ENCODE measurements around the gene HK3.
"Not testable (repeated sequence)": the region's sequence is repeated elsewhere in the genome, so short reads cannot be mapped to it uniquely, and the experiment has no call there.

DNA sequence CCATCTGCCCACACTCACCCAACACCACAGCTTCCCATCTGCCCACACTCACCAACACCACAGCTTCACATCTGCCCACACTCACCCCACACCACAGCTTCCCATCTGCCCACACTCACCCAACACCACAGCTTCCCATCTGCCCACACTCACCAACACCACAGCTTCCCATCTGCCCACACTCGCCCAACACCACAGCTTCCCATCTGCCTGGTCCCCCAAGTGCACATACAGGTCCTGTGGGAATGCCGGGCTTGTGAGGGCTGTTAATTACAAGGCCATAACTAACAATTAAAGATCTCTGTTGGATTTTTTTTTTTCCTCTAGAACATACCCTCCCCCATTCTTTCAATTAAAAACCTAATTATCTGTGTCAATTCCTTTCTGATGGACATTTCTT is 26.1 kb downstream of the HK3 start:
- TF ChIP-seq, protein P1, sequence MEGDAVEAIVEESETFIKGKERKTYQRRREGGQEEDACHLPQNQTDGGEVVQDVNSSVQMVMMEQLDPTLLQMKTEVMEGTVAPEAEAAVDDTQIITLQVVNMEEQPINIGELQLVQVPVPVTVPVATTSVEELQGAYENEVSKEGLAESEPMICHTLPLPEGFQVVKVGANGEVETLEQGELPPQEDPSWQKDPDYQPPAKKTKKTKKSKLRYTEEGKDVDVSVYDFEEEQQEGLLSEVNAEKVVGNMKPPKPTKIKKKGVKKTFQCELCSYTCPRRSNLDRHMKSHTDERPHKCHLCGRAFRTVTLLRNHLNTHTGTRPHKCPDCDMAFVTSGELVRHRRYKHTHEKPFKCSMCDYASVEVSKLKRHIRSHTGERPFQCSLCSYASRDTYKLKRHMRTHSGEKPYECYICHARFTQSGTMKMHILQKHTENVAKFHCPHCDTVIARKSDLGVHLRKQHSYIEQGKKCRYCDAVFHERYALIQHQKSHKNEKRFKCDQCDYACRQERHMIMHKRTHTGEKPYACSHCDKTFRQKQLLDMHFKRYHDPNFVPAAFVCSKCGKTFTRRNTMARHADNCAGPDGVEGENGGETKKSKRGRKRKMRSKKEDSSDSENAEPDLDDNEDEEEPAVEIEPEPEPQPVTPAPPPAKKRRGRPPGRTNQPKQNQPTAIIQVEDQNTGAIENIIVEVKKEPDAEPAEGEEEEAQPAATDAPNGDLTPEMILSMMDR (IDR thresholded peaks at IDR 0.05): not testable (repeated sequence)
- not testable (repeated sequence) for TF ChIP-seq POLR2A (IDR thresholded peaks at IDR 0.05)
